ENCODE results near the gene FGFBP1. TPM values are rescaled to one million over a fixed set of nuclear protein-coding genes. Genes with fewer than 3 reads are reported as not detected.

FGFBP1 gene
- 100 to 1,000 TPM in 2 of 4 donors, 10 to 100 TPM in 2; 28.7 to 178 (median 113) TPM for total RNA-seq

GRCh38 chr4:15938640-15939039, at the start of gene FGFBP1:
Gene FGFBP1 (minus strand): TSS chr4:15938740. CDS start chr4:15936632, 2,108 bp downstream.
- H3K27ac ChIP-seq: peak within 1 kb of the TSS; percentile 24

GRCh38 chr4:15988222-15988621, 49.7 kb upstream of the FGFBP1 start:
- WGBS: 91% methylated on average over 1 of the region's 1 CpG
- H3K27ac ChIP-seq: no peak overlapping the region
- H3K27me3 ChIP-seq: no peaks in the 10 kb centered on the region
- TF ChIP-seq EP300 (IDR thresholded peaks at IDR 0.05) (no peak), POLR2AphosphoS5 (IDR thresholded peaks at IDR 0.05) (no peak), POLR2A (IDR thresholded peaks at IDR 0.05) (no peak)
- TF ChIP-seq, protein P1, sequence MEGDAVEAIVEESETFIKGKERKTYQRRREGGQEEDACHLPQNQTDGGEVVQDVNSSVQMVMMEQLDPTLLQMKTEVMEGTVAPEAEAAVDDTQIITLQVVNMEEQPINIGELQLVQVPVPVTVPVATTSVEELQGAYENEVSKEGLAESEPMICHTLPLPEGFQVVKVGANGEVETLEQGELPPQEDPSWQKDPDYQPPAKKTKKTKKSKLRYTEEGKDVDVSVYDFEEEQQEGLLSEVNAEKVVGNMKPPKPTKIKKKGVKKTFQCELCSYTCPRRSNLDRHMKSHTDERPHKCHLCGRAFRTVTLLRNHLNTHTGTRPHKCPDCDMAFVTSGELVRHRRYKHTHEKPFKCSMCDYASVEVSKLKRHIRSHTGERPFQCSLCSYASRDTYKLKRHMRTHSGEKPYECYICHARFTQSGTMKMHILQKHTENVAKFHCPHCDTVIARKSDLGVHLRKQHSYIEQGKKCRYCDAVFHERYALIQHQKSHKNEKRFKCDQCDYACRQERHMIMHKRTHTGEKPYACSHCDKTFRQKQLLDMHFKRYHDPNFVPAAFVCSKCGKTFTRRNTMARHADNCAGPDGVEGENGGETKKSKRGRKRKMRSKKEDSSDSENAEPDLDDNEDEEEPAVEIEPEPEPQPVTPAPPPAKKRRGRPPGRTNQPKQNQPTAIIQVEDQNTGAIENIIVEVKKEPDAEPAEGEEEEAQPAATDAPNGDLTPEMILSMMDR (IDR thresholded peaks at IDR 0.05): no peak
- no peak for DNase-seq (ENCODE audit: low spot score in 2 of 2)
- no peak overlapping the region for H3K4me3 ChIP-seq
- H3K36me3 ChIP-seq: no peaks in the 10 kb centered on the region
- no peaks in the 10 kb centered on the region for H3K4me1 ChIP-seq
- no peaks in the 10 kb centered on the region for H3K9me3 ChIP-seq

More at GRCh38 chr4:15938640-15939039, at the start of gene FGFBP1:
- peak within 1 kb of the TSS; percentile 13 for H3K4me3 ChIP-seq
- H3K27me3 ChIP-seq: peaks cover 8% of the 10 kb centered on the region
- H3K9me3 ChIP-seq: no peaks in the 10 kb centered on the region
- DNase-seq (ENCODE audit: low spot score in 2 of 2): no peak
- WGBS: 40% methylated on average over 4 of the region's 4 CpGs
- H3K36me3 ChIP-seq: no peaks in the 10 kb centered on the region
- TF ChIP-seq, protein P1 (IDR thresholded peaks at IDR 0.05): no peak
- no peak for TF ChIP-seq POLR2A (IDR thresholded peaks at IDR 0.05)
- TF ChIP-seq POLR2AphosphoS5 (IDR thresholded peaks at IDR 0.05): no peak
- no peak for TF ChIP-seq EP300 (IDR thresholded peaks at IDR 0.05)
- H3K4me1 ChIP-seq: peaks cover 14% of the 10 kb centered on the region

DNA sequence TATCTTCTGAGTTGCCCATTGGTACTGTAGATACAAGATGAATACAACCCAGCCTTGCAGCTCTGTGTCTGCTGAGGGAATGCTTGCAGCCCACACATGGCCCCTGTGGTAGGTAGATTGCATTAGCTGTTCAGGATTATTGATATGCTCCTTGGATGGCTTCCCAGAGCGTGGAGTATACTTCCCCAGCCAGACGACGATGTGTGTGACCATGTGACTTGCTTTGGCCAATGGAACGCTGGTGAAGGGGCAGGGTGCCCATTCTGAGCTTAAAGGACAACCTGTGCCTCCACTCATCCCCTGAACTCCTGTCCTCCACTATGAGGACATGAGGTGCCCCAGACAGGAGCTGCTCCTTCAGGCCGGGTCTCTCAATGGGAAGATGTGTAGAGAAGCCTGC, 48.4 kb upstream of the FGFBP1 start:
- TF ChIP-seq POLR2A (IDR thresholded peaks at IDR 0.05) (no peak), EP300 (IDR thresholded peaks at IDR 0.05) (no peak), POLR2AphosphoS5 (IDR thresholded peaks at IDR 0.05) (no peak)
- TF ChIP-seq, protein P1 (IDR thresholded peaks at IDR 0.05): no peak
- 60% methylated on average over 5 of the region's 5 CpGs for WGBS
- DNase-seq (ENCODE audit: low spot score in 2 of 2): no peak

DNA sequence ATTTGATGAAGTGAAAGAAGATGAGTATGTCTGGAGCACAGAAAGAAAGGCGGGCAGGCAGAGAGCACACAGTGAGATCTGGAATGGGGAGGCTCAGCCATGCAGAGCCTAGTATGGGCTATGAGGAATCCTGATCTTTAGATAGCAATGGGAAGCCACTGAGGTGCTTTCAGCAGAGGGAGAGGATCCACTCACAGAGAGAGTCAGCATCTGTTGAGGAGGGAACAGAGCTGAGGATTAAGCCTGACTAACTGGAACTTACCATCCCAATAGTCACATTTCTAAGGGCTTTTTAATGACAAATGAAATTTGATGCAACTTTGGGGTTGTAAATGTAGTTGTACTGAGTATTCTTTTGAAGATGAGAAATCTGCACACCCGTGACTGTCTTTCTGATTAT, 45.1 kb upstream of the FGFBP1 start:
- 85% methylated on average over 2 of the region's 2 CpGs for WGBS
- Histone ChIP-seq H3K4me1 (no peaks in the 10 kb centered on the region), H3K27ac (no peak overlapping the region), H3K27me3 (no peaks in the 10 kb centered on the region), H3K9me3 (no peaks in the 10 kb centered on the region), H3K4me3 (no peak overlapping the region), H3K36me3 (no peaks in the 10 kb centered on the region)
- no peak for TF ChIP-seq POLR2A (IDR thresholded peaks at IDR 0.05)
- TF ChIP-seq, protein P1 (IDR thresholded peaks at IDR 0.05): no peak
- no peak for TF ChIP-seq POLR2AphosphoS5 (IDR thresholded peaks at IDR 0.05)
- no peak for TF ChIP-seq EP300 (IDR thresholded peaks at IDR 0.05)
- DNase-seq (ENCODE audit: low spot score in 2 of 2): no peak

More for the DNA sequence above, 48.4 kb upstream of the FGFBP1 start:
- no peaks in the 10 kb centered on the region for H3K4me1 ChIP-seq
- no peaks in the 10 kb centered on the region for H3K9me3 ChIP-seq
- no peak overlapping the region for H3K4me3 ChIP-seq
- no peaks in the 10 kb centered on the region for H3K36me3 ChIP-seq
- H3K27me3 ChIP-seq: no peaks in the 10 kb centered on the region
- no peak overlapping the region for H3K27ac ChIP-seq

DNA sequence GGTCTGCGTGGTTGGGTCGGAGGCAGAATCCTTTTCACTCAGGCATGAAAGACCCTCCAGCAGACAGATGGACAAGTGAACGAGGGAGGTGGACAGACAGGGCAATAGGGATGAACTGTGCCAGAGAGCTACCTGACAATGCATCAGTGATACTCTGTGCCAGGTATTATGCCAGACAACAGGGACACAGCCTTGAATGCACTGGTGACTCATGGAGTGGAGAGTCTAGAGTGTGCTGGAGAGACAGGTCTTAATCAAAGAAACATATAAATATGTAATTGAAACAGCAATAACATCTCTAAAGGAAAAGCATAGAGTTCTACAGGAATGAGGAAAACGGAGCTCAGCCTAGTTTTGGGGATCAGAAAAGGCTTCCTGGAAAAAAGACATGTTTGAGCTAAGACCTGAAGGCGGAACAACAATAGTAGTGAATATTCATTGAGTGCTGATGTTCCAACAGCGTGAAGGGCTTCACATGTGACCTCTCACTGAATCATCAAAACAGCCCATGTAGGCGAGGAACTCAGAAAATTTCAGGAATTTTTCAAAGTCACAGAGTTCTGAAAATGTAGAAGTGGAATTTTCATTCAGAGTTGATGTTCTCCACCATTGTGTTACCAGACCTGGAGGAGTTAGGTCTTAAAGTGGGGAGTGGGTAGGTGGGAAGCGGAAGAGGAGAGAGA, 44.4 kb upstream of the FGFBP1 start:
- Histone ChIP-seq H3K4me3 (no peak overlapping the region), H3K27me3 (no peaks in the 10 kb centered on the region), H3K27ac (no peak overlapping the region), H3K9me3 (no peaks in the 10 kb centered on the region), H3K36me3 (no peaks in the 10 kb centered on the region), H3K4me1 (no peaks in the 10 kb centered on the region)
- WGBS: 91% methylated on average over 8 of the region's 8 CpGs
- TF ChIP-seq POLR2A (IDR thresholded peaks at IDR 0.05) (no peak), POLR2AphosphoS5 (IDR thresholded peaks at IDR 0.05) (no peak), EP300 (IDR thresholded peaks at IDR 0.05) (no peak)
- TF ChIP-seq, protein P1 (IDR thresholded peaks at IDR 0.05): no peak
- no peak for DNase-seq (ENCODE audit: low spot score in 2 of 2)
